NCI-H82 (cell line): ENCODE results near the gene PTCH2.
"Not testable (repeated sequence)": the region's sequence is repeated elsewhere in the genome, so short reads cannot be mapped to it uniquely, and the experiment has no call there.

Experiments used
- DNase-seq: peaks from one replicate; lab custom pipeline; 2025; lab: John Stamatoyannopoulos, UW

PTCH2 gene

DNA sequence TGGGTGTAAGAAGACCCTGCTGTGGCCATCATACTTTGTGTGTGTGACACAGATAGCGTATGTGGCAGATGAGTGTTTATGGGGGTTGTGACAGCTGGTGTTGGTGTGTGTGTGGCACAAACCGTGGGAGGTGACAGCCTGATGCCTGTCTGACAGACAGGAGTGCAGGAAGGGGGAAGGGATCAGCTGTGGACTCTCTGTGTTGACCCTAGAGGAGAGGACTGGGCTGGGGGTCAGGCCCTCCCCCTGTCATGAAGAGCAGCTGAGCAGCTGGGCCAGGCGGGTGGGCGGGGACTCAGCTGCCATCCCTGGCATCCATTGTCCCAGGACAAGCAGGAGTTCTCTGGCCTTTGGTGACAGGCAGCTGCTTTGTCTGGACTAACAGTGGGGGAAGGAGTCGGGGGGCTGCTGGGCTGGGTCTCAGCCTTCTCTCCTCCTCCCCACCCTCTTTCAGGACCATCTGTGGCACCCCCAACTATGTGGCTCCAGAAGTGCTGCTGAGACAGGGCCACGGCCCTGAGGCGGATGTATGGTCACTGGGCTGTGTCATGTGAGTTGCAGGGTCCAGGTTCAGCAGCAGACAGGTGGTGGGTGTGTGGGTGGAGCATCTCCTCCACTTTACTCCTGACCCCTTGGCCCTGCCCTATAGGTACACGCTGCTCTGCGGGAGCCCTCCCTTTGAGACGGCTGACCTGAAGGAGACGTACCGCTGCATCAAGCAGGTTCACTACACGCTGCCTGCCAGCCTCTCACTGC, 40.6 kb downstream of the PTCH2 start:
- DNase-seq = peak; percentile 61

DNA sequence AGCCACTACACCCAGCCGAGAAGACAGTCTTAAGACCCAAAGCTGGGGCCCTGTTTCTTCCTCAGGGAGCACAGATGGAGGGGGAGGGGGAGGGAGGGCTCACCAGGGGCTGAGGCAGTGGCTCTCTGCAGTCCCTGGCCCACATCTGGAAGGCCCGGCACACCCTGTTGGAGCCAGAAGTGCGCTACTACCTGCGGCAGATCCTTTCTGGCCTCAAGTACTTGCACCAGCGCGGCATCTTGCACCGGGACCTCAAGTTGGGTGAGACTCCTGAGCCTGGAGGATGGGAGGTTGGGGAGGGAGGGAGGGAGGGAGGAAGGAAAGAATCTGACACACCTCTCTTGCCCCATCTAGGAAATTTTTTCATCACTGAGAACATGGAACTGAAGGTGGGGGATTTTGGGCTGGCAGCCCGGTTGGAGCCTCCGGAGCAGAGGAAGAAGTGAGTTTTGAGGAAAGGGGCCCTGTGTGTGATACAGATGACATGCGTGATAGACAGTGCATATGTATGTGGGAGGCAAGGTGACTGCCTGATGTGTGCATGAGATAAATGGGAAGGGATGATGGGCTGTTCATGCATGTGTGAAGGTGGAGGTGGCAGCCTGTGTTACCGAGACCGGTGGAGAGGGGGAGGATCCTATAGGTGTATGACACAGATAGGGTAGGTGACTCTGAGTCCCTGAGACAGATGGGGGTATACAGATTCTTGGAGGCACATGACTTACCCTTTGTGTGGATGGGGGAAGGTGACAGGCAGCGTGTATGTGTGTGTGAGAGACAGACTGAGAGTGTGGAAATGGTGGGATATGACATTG, 41.4 kb downstream of the PTCH2 start:
- DNase-seq = peak; percentile 79

DNA sequence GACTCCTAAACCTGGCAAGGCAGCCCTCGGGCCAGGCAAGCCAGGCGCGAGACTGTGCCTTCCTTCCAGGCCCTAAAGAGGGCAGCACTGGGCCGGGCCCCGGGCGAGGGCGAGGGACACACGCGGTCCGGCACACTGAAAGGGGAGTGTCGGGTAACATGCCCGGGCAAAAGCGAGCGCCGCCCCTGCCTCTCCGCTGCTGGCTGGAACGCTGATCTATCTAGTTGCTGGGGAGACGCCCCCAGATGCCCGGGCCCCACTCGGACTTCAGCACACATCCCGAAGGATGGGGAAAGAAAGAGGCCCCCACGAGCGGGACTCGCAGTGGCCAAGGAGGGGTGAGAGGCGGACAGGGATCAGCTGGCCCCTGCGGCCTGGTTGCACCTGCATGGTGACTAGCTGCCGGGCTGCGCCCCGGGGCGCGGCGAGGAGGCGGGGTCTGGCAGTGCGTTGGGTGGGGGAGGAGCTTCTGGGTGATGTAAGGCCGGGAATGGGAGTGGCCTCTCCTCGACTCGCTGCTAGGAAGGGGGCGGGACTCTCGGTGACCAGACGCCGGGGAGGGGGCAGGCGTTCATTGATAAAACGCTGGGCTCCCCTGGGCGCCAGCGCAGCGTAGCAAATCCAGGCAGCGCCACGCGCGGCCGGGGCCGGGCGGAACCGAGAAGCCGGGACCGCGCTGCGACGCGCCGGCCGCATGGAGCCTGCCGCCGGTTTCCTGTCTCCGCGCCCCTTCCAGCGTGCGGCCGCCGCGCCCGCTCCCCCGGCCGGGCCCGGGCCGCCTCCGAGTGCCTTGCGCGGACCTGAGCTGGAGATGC, 43.1 kb downstream of the PTCH2 start, which contains the start of gene PLK3:
Gene PLK3, plus strand, starts transcription at position 608 of the 815 bp plus-strand sequence. Its CDS starts 87 bp downstream, at position 695.
- peak; percentile 100 for DNase-seq

DNA sequence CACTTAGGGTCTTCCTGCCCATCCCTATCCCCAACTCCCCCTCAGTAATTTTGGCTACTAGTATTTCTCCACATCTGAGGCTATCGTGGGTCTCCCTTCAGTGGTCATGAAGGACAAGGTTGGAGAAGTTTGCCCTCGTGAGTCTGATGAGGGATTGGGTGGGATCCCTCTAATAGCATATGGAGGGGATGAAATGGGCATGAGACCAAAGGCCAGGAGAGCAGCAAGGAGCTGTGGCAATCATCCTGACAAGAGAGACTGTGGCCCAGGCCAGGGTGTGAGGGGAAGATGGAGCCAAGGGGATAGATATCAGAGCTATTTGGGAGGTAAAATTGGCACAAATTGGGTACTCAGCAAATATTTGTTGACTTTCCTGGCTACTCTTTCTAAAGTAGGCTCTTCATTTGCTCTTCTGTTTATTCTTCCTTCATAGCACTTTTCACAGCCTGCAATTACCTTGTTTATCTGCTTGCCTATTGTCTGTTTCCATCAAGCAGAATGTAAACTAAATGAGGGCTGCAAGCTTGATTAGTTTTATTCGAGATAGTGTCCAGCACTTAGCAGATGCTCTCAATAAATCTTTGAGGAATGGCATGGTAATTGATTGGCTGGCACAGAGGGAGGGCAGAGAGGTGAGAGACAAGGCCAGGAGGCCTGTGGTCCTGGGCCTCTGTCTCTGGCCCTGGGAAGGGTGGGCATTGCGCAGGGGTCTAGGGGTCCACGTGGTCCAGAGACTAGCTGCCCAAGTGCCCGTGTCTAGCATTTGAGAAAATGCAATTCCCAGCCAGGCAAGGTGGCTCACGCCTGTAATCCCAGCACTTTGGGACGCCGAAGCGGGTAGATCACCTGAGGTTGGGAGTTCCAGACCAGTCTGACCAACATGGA, 44.3 kb downstream of the PTCH2 start:
- DNase-seq = no peak

DNA sequence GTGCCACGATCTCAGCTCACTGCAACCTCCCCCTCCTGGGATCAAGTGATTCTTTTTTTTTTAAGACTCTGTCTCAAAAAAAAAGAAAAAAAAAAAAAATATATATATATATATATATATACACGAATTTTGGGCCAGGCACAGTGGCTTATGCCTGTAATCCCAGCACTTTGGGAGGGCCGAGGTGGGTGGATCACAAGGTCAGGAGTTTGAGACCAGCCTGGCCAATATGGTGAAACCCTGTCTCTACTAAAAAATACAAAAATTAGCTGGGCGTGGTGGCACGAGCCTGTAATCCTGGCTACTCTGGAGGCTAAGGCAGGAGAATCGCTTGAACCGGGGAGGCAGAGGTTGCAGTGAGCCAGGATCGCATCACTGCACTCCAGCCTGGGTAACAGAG, 45.2 kb downstream of the PTCH2 start:
- DNase-seq = not testable (repeated sequence)

DNA sequence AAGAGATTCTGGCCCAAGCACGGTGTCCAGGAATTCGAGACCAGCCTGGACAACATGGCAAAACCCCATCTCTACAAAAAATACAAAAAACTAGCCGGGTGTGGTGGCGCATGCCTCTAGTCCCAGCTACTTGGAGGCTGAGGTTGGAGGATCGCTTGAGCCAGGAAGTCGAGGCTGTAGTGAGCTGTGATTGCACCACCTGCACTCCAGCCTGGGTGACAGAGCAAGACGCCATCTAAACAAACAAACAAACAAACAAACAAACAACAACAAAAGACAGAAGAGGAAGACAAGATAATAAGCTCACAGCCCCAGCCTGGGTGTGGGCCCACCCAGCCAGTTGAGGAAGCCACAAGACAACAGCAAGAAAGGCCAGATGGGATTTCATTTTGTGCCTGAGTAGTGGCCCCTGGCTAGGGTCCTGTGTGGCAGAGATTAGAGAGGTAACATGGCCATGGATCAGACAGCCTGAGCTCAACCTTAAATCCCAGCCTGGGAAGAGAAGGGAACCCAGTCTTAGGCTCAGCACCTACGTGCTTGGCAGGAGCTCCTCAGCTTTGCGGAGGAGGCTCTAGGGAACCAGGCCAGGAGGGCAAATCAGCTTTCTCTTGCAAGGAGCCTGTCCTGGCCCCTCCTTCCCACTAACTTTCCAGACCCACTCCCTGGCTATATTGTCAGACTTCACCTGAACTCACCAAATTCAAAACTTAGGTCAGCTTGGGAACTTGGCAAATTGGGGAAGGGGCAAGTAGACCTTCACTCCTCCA, 50.1 kb downstream of the PTCH2 start:
- peak; percentile 52 for DNase-seq

DNA sequence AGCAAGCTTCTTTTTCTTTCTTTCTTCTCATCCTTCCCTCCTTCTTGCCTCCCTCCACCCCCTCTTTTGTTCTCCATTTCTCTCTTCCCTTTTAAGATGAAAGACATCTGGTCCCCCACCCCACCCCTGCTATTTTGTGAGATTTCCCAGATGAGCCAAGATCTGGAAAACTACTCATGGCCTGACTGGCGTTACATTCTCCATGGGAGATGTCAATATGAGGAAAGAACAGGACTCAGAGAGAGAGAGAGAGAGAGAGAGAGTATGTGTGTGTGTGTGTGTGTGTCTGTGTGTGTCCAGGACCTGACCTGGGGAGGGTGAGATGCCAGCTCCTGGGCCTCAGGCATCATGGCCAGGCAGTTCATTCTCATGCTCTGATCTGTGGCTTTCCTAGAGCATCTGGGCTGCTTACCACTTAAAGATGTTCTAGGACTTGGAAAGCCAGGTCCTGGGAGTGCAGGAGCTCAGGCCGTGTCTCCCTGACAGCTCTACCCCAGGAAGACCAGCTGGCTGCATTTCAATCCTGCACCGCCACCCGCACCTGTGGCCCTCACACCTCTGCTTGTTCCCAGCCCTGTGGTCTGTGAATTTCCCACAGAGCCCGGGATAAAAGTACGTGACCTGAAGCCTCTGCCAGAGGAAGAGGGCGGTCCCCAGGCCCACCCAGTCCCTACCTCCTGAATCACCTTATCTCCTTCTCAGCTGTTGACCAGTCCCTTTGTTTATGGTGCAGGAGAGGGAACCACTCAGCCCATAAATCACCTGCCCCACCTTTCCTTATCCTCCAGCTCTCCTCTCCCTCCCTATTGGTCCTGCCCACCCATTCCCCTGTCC, 51.9 kb downstream of the PTCH2 start:
- no peak for DNase-seq

DNA sequence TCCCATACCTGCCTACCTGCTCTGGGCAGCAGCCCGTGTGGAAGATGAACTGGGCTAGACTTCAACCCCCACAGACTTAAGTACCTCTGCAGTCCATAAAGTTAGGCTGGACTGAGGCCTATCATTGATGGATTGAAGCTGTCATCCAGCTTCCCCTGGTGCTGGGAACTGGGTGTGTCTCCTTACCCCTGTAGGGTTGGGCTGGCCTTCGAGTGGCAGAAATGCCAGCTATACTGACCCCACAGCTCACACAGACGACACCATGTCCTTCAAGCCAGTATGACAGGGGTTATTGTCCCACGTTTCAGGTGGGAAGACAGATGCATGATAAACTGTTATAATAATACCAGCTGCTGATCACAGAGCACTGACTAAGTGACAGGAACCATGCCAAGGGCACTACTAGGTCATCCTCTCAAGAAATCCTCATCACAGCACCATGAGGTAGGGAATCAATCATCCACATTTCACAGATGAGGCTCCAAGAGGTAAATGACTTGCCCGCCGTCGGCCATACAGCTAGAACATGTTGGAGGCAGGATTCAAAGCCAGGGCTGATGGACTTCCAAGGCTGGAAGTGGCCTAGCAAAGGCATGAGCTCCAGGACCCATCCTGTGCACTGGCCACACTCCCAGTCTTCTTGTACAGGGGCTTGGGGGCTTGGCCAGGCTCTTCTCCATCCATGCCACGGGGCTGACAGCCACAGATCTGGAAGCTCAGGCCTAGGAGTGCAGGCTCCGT, 54.8 kb downstream of the PTCH2 start, which contains the start of gene BEST4:
Gene BEST4, minus strand, starts transcription at position 51 of the 741 bp plus-strand sequence. CDS start 465 bp downstream, outside the sequence.
- DNase-seq = no peak

DNA sequence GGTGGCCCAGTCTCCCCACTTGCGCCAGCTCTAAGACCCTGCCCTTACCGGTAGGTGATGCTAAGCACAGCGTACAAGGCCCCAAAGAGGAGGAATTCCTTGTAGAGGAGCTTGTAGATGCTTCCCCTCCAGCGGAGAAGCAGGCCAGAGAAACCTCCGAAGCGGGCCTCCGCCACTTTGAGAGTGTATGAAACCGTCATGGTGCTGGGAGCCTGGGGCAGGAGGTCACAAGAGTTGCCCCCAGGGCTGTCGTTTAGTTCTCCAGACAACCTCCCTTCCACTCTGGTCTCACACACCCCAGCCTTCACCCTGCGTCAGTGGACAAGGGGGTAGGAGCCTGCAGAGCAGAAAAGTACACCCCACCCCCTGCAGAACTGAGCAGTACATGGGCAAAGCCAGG, 55.5 kb downstream of the PTCH2 start:
- no peak for DNase-seq

DNA sequence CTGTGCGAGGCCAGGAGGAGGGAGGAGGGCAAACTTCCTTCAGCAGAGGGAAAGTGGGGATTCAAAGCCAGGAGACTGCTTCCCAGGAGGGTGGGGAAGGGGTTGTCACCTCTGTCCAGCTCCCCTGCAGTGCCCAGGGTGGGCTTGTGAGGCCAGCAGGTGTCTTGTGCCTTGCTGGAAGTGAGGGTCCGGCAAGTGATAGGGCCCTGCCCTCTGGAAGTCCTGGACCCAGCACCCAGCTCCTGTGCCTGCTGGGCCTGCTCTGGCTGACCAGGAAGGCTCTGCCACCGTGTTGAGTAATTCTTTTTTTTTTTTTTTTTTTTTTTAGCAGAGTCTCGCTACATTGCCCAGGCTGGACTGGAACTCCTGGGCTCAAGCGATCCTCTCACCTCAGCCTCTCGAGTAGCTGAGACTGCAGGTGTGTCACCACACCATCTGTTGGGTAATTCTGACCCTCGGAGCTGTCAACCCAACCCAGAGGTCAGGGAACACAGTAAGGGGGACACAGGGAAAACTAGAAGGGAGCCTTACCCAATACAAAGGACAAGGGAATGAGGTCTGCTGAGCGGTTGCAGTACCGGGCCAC, 56.1 kb downstream of the PTCH2 start:
- DNase-seq = no peak

DNA sequence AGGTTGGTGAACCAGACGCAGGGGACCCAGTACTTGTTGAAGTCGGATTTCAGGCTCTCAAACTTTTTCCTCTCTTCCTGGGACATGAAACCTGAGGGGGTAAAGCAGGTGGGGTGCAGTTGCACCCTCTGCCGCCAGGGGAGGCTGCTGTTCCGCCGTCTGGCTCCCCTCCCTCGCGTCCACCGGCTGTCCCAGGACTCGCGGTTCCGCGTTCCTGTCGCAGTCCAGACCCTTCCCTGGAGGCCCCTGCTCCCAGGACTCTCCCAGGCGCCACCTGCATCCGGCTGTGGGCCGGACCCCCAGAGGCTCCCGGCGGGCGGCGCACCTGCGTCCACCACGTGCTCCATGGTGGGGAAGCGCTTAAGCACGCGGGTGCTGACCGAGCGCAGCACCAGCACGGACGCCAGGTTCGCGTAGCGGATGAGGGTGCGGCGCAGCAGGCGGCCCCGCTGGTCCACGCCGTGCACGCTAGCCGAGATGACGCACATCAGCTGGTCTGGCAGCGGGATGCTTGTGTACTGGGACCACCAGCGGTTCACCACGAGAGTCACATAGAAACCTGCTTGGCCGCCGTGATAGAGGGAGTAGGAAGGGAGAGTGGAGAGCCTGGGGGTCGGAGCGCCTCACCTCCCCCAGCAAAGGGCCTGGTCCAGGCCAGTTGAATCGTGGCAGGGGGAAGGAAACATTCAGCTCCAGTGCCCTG, 56.8 kb downstream of the PTCH2 start:
- DNase-seq = peak; percentile 61

DNA sequence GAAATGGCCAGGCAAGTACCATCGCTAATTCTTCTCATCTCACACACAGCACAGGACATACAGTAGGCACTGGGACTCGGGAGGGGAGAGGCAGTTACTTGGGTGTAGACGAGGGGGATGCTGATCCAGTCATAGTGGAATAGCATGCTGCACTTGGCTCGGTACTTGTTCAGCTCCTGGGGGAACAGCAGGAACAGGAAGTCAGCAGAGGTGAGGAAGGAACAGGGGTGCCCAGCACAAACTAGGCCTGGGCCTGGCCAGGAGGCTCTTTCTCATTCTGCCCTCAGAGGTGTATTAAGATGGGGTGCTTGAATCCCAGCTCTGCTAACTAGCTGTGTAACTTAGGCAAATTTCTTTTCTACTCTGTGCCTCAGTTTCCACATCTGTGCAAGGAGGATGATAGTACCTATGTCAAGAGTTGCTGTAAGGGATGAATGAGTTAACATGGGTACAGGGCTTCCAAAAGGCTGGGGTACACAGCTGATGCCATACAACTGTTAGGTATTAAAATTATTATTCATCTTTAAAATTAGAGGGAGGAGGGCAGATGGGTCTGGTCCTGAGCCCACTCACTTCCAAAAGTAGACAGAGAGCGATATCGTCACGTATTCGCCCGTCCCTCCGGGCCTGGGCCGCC, 57.4 kb downstream of the PTCH2 start:
- DNase-seq = no peak

DNA sequence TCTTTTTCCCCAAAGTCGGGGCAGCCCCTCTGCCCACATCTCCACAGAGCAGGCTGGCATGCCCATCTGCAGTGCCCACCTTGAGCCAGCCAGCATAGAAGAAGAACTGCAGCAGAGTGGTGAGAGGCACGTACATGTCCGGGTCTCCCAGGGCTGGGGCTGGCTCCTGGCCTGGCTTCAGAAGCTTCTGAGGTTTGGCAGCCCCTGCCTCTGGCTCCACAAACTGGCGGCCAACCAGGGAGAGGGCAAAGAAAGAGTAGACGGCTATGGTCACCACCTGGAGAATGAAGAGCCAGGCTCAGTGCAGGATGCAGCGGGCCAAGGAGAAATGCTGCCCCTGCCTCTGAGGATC, 58.0 kb downstream of the PTCH2 start:
- DNase-seq = no peak

DNA sequence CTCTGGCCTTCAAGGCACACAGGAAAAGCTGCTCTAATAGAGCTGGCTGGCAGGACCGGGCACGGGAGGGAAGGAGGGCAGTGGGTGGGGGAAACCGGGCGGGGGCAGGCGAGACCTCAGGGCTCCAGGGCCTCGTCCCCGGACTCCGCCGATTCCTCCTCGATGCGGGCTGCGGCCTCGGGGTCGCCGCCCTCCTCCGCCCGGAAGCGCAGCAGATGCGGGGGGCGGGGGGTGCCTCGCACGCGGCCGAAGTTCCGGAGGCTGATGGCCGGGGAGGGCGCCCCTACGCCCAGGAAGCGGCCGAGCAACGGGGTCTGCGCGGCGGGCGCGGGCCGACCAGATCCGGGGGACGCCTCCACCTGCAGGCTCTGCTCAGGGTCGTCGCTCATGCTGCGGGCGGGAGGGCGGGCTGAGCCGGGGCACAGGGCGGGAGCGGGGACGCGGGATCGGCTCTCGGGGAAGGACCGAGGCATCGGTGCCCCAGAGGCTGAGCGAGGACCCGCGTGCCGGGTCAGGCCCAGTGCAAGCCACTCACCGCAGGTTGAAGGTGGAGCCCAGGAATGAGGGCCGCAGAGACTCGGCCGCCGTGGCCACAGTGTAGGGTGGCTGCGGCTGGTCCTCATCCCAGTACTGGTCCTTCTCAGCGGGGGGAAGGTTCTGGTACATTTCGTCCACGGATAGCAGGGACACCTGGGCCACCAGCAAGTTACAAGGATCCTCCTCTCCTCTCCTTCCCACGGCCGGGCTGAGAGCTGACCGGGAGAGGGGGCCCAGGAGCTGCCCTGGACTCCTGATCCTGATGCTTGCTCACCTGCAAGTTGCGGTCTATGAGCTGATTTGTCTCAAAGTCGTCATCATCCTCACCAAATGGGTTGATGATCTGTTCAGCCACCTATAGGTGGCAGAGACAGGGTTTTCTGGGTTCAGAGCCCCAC, 58.7 kb downstream of the PTCH2 start:
- no peak for DNase-seq

DNA sequence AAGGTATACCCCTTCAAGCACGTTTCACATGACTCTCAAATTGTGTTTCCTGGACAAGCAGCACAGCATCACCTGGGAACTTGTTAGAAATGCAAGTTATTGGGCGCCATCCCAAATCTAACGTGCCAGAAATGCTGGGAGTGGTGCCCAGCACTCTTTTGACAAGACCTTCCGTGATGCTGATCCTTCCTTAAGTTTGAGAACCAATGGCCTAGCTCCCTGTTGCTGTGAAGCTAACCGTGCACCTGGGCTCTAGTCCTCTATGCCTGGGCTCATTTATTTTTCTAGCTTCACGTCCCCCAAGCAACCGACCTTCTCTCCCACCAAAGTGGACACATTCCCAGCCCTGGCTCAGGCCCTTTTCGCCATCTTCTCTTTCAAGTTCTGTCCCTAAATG, 59.4 kb downstream of the PTCH2 start:
- no peak for DNase-seq

DNA sequence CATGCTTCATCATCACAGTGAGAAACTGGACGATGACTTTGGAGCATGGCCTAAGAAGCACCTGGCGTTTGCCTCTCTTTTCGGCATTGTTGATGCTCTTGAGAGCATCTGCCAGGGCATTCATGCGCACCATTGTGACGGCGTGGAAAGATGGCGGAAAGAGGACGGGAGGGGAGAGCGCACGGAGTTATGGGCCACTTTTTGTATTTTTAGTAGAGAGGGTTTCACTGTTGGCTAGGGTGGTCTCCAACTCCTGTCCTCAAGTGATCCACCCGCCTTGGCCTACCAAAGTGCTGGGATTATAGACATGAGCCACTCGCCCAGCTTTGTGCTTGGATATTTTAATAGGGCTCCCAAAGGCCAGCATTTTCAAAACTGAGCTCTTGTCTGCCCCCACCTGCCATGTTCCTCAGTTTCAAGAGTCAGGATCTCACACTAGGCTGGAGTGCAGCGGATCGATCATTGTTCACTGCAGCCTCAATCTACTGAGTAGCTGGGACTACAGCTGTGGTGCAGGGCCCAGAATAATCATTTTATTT, 62.4 kb downstream of the PTCH2 start:
- DNase-seq = peak; percentile 58
